Measurements from ENCODE around the gene CTRB2.

GRCh38 chr16:75216576-75216975 is 9.6 kb upstream of the CTRB2 start:
- TF ChIP-seq CTCF (IDR thresholded peaks at IDR 0.05), result no peak
- no peak for TF ChIP-seq POLR2A (IDR thresholded peaks at IDR 0.05)
